Upper lobe of right lung (tissue), 1 donor: Measurements from ENCODE around the gene MAN1A2. TPM values are rescaled to one million over a fixed set of nuclear protein-coding genes. Genes with fewer than 3 reads are reported as not detected.

Experiments
- ATAC-seq: fragments of 200-7000 bp; cut with Tn5 transposase; one replicate; pipeline ENCODE4 v1.9.1; 2020; ENCODE audit warnings: mild to moderate bottlenecking, moderate library complexity
- DNase-seq: peaks from one replicate; pipeline ENCODE4 v3.0.0-alpha.2; 2020
- H3K27ac ChIP-seq: fragments of 200-600 bp; one replicate; pipeline ENCODE4 v1.8.0; 2022
- H3K27me3 ChIP-seq: fragments of 200-600 bp; one replicate; pipeline ENCODE4 v1.8.0; 2022; ENCODE audit warnings: mild to moderate bottlenecking
- H3K36me3 ChIP-seq: fragments of 200-600 bp; one replicate; pipeline ENCODE4 v1.8.0; 2022
- H3K4me1 ChIP-seq: fragments of 200-600 bp; one replicate; pipeline ENCODE4 v1.8.0; 2022
- H3K4me3 ChIP-seq: fragments of 200-600 bp; one replicate; pipeline ENCODE4 v1.8.0; 2022; ENCODE audit warnings: mild to moderate bottlenecking
- H3K9me3 ChIP-seq: fragments of 200-600 bp; one replicate; pipeline ENCODE4 v1.8.0; 2022
- CTCF ChIP-seq: fragments of 200-600 bp; IDR thresholded peaks from one replicate; pipeline ENCODE4 v1.8.0; 2022; ENCODE audit warnings: antibody characterized with exemption
- intact Hi-C: fragments of 100-400 bp; cut with DNase I; formaldehyde crosslinking; loops from one replicate; pipeline ENCODE4 v1.11.0; 2022
- total RNA-seq: library from RNA; stranded (reverse); fragmentation: NEBNext Ultra II Directional; extraction: Animal tissue kit (Norgen Biotek cat#: 25700); gene quantifications from one replicate; pipeline ENCODE4 v1.2.1, GENCODE V29; 2021
- donor health status: DM: no; HTN: yes; CAD: no; lungs with severe emphysema.

The MAN1A2 gene
- total RNA-seq, 1 donor from 2014 or later = 40.3 TPM

GRCh38 chr1:117563492-117563875 lies 196.2 kb downstream of the MAN1A2 start:
- Histone ChIP-seq H3K36me3 (no peaks in the 10 kb centered on the region), H3K4me1 (no peaks in the 10 kb centered on the region), H3K4me3 (no peak overlapping the region), H3K9me3 (no peaks in the 10 kb centered on the region), H3K27ac (no peak overlapping the region), H3K27me3 (no peaks in the 10 kb centered on the region)
- DNase-seq (no peak), ATAC-seq (no peak)
- TF ChIP-seq CTCF = no peak
- intact Hi-C loops = no loop called here

- ATAC-seq = no peak
- Histone ChIP-seq H3K27ac (no peak overlapping the region), H3K4me1 (no peaks in the 10 kb centered on the region), H3K36me3 (no peaks in the 10 kb centered on the region), H3K4me3 (no peak overlapping the region), H3K9me3 (no peaks in the 10 kb centered on the region), H3K27me3 (no peaks in the 10 kb centered on the region)
- peak; percentile 41 for DNase-seq
- no peak for TF ChIP-seq CTCF
- intact Hi-C loops = no loop called here
These were observed 197.2 kb downstream of the MAN1A2 start for GRCh38 chr1:117564227-117565075.

GRCh38 chr1:117565076-117565556 lies 197.9 kb downstream of the MAN1A2 start:
- no peak overlapping the region for H3K4me3 ChIP-seq
- intact Hi-C loops = no loop called here
- TF ChIP-seq CTCF = no peak
- no peaks in the 10 kb centered on the region for H3K27me3 ChIP-seq
- peaks cover 3% of the 10 kb centered on the region for H3K4me1 ChIP-seq
- ATAC-seq = no peak
- H3K9me3 ChIP-seq = no peaks in the 10 kb centered on the region
- DNase-seq = no peak
- no peak overlapping the region for H3K27ac ChIP-seq
- H3K36me3 ChIP-seq = no peaks in the 10 kb centered on the region

- H3K27me3 ChIP-seq = no peaks in the 10 kb centered on the region
- H3K4me3 ChIP-seq = no peak overlapping the region
- no peak for ATAC-seq
- peak; percentile 51 for DNase-seq
- intact Hi-C loops = no loop called here
- H3K4me1 ChIP-seq = peaks cover 5% of the 10 kb centered on the region
- H3K9me3 ChIP-seq = no peaks in the 10 kb centered on the region
- H3K36me3 ChIP-seq = no peaks in the 10 kb centered on the region
- H3K27ac ChIP-seq = no peak overlapping the region
- TF ChIP-seq CTCF = no peak
These were observed 198.7 kb downstream of the MAN1A2 start for GRCh38 chr1:117565745-117566455.

- intact Hi-C loops = no loop called here
- ATAC-seq (no peak), DNase-seq (no peak)
- H3K4me1 ChIP-seq = peaks cover 5% of the 10 kb centered on the region
- no peak overlapping the region for H3K4me3 ChIP-seq
- no peaks in the 10 kb centered on the region for H3K27me3 ChIP-seq
- no peak for TF ChIP-seq CTCF
- no peaks in the 10 kb centered on the region for H3K9me3 ChIP-seq
- H3K27ac ChIP-seq = no peak overlapping the region
- H3K36me3 ChIP-seq = no peaks in the 10 kb centered on the region
These were observed 199.3 kb downstream of the MAN1A2 start for GRCh38 chr1:117566556-117566955.
